Measurements from ENCODE around the gene KCTD11. TPM values are rescaled to one million over a fixed set of nuclear protein-coding genes. Genes with fewer than 3 reads are reported as not detected.
A peak's percentile ranks its signal among the peaks of the same experiment; 100 is the strongest.

Gene KCTD11
- total RNA-seq, 1 experiment from 2014 or later = 5.3 TPM

DNA sequence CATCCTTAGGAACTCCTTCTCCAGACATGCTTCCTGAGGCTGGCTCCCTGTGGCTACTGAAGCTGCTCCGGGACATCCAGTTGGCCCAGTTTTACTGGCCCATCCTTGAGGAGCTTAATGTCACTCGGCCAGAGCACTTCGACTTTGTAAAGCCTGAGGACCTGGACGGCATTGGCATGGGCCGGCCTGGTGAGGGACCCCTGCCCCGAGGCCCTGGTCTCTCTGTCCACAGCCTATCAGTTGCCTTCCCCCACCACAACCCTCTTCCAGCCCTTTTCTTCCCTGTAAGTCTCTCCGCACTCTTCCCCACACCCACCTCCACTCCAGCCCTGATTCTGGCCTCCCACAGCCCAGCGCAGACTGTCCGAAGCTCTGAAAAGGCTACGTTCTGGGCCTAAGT, 30.9 kb downstream of the KCTD11 start:
- no peak overlapping the region for H2BK120ac ChIP-seq (ENCODE audit: low read depth, low read length, poor library complexity, severe bottlenecking)
- Mint-ChIP-seq H3K9me3 (peaks cover 5 to 7% of the 10 kb centered on the region in 2 experiments), H3K27me3 (ENCODE audit: low read depth) (peaks cover 48% of the 10 kb centered on the region), H3K4me1 (peaks cover 21 to 25% of the 10 kb centered on the region in 2 experiments), H3K36me3 (ENCODE audit: insufficient read depth in 1 of 3, low read depth in 3 of 3) (peaks cover 7 to 25% (median 24%) of the 10 kb centered on the region in 3 experiments; a peak in 6 of 7 replicates), H3K4me3 (peak overlapping the region in 1 of 2 experiments; percentile 28; a peak in 1 of 5 replicates), H3K27ac (no peak overlapping the region)
- no peak overlapping the region for H4K5ac ChIP-seq (ENCODE audit: insufficient read length, low read depth, low read length)
- H3K4ac ChIP-seq (ENCODE audit: low read depth, low read length) = no peak overlapping the region
- no peak overlapping the region for H2BK15ac ChIP-seq (ENCODE audit: low read depth, low read length)
- H3K27ac ChIP-seq (ENCODE audit: insufficient read length, low read depth, low read length) = no peak overlapping the region
- no peaks in the 10 kb centered on the region for H4K20me1 ChIP-seq (ENCODE audit: control insufficient read depth, insufficient read depth, insufficient read length)
- peaks cover 11% of the 10 kb centered on the region; the same call in 1 of the 2 replicates for H3K27me3 ChIP-seq (ENCODE audit: insufficient read depth, low read length)
- DNase-seq = no peak
- peaks cover 17% of the 10 kb centered on the region for H3K23me2 ChIP-seq (ENCODE audit: insufficient read length, low read depth, low read length, poor library complexity, severe bottlenecking)
- H3K79me2 ChIP-seq (ENCODE audit: insufficient read depth, low read length) = no peaks in the 10 kb centered on the region
- TF ChIP-seq, protein P1, sequence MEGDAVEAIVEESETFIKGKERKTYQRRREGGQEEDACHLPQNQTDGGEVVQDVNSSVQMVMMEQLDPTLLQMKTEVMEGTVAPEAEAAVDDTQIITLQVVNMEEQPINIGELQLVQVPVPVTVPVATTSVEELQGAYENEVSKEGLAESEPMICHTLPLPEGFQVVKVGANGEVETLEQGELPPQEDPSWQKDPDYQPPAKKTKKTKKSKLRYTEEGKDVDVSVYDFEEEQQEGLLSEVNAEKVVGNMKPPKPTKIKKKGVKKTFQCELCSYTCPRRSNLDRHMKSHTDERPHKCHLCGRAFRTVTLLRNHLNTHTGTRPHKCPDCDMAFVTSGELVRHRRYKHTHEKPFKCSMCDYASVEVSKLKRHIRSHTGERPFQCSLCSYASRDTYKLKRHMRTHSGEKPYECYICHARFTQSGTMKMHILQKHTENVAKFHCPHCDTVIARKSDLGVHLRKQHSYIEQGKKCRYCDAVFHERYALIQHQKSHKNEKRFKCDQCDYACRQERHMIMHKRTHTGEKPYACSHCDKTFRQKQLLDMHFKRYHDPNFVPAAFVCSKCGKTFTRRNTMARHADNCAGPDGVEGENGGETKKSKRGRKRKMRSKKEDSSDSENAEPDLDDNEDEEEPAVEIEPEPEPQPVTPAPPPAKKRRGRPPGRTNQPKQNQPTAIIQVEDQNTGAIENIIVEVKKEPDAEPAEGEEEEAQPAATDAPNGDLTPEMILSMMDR (conservative IDR thresholded peaks at IDR 0.05) = no peak
- no peak overlapping the region for H3K18ac ChIP-seq (ENCODE audit: insufficient read length, low read depth, low read length)
- H4K91ac ChIP-seq (ENCODE audit: insufficient read length, low read depth, low read length) = no peak overlapping the region
- H3K4me2 ChIP-seq (ENCODE audit: insufficient read depth, insufficient read length, low read length) = no peak overlapping the region
- no peak overlapping the region for H3K23ac ChIP-seq (ENCODE audit: insufficient read length, low read depth, low read length)
- H2AK5ac ChIP-seq (ENCODE audit: insufficient read length, low read length) = no peak overlapping the region
- no peak overlapping the region for H4K8ac ChIP-seq (replicated peaks; ENCODE audit: insufficient read length, low read depth, low read length)
- H3K79me1 ChIP-seq (ENCODE audit: insufficient read depth, low read depth, low read length, poor library complexity, severe bottlenecking) = no peaks in the 10 kb centered on the region
- no peaks in the 10 kb centered on the region for H3K9me3 ChIP-seq (ENCODE audit: control insufficient read depth, low read depth, low read length)
- H2AFZ ChIP-seq (ENCODE audit: low read length) = no peak overlapping the region
- no peaks in the 10 kb centered on the region for H3K4me1 ChIP-seq (ENCODE audit: insufficient read depth, low read length)
- H2BK5ac ChIP-seq (ENCODE audit: insufficient read length, low read length) = no peak overlapping the region
- no peak overlapping the region for H3T11ph ChIP-seq (ENCODE audit: low read length)
- no peak overlapping the region for H2BK12ac ChIP-seq (ENCODE audit: insufficient read length, low read depth, low read length)
- WGBS (ENCODE audit: extremely low coverage, insufficient read length, low lambda C conversion rate) = no CpG with 5 or more reads among the region's 10 CpGs
- H3K56ac ChIP-seq (ENCODE audit: insufficient read length, low read depth, low read length) = no peak overlapping the region
- no peak overlapping the region for H3K9ac ChIP-seq (ENCODE audit: extremely low read depth, insufficient read length, low read length)
- H2BK20ac ChIP-seq (ENCODE audit: low read depth, low read length, poor library complexity, severe bottlenecking) = no peak overlapping the region
- no peak overlapping the region for H3K14ac ChIP-seq (ENCODE audit: insufficient read depth, low read length)

Data from H9 (cell line).